HG03039 (cell line): Measurements from ENCODE around the gene COG1.
"Not testable (repeated sequence)": the region's sequence is repeated elsewhere in the genome, so short reads cannot be mapped to it uniquely, and the experiment has no call there.

Experiments
- ATAC-seq: cut with Tn5 transposase; IDR thresholded peaks from one replicate; pipeline ENCODE4 v1.9.1; 2021; ENCODE audit warnings: mild to moderate bottlenecking, moderate library complexity; ENCODE audit not compliant: unreplicated experiment

COG1 gene, protein sequence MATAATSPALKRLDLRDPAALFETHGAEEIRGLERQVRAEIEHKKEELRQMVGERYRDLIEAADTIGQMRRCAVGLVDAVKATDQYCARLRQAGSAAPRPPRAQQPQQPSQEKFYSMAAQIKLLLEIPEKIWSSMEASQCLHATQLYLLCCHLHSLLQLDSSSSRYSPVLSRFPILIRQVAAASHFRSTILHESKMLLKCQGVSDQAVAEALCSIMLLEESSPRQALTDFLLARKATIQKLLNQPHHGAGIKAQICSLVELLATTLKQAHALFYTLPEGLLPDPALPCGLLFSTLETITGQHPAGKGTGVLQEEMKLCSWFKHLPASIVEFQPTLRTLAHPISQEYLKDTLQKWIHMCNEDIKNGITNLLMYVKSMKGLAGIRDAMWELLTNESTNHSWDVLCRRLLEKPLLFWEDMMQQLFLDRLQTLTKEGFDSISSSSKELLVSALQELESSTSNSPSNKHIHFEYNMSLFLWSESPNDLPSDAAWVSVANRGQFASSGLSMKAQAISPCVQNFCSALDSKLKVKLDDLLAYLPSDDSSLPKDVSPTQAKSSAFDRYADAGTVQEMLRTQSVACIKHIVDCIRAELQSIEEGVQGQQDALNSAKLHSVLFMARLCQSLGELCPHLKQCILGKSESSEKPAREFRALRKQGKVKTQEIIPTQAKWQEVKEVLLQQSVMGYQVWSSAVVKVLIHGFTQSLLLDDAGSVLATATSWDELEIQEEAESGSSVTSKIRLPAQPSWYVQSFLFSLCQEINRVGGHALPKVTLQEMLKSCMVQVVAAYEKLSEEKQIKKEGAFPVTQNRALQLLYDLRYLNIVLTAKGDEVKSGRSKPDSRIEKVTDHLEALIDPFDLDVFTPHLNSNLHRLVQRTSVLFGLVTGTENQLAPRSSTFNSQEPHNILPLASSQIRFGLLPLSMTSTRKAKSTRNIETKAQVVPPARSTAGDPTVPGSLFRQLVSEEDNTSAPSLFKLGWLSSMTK

DNA sequence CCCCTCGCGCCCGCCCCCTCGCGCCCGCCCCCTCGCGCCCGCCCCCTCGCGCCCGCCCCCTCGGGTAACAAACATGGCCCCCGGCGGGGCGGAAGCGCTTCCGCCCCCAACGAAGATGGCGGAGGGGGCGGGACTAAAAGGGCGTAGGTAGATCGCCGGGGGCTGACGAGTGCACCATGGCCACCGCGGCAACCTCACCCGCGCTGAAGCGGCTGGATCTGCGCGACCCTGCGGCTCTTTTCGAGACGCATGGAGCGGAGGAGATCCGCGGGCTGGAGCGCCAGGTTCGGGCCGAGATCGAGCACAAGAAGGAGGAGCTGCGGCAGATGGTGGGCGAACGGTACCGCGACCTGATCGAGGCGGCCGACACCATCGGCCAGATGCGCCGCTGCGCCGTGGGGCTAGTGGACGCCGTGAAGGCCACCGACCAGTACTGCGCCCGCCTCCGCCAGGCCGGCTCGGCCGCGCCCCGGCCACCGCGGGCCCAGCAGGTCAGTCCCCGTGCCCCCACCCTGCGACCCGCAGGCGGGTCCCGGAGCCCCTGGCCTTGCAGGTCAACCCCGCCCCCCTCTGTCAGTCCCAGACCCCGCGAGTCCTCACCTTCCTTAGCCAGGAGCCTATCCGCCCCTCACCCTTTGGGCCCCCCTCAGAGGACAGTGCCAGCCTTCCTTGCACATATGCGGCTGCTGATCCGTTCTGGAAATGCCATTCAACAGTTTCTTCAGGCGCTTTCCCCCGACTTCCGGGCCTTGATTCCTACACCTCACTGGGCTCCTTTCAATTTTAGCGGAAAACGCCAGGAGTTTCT lies at the start of gene COG1:
COG1 (plus strand) TSS at position 162 of the 808 bp plus-strand sequence; CDS start at position 177, 15 bp downstream.
- peak; percentile 64 for ATAC-seq

GRCh38 chr17:73144209-73144608 lies 48.6 kb upstream of the COG1 start:
- not testable (repeated sequence) for ATAC-seq

- ATAC-seq = no peak
Measured at GRCh38 chr17:73145641-73146040, 47.2 kb upstream of the COG1 start.

GRCh38 chr17:73147791-73148190 lies 45.1 kb upstream of the COG1 start:
- not testable (repeated sequence) for ATAC-seq

DNA sequence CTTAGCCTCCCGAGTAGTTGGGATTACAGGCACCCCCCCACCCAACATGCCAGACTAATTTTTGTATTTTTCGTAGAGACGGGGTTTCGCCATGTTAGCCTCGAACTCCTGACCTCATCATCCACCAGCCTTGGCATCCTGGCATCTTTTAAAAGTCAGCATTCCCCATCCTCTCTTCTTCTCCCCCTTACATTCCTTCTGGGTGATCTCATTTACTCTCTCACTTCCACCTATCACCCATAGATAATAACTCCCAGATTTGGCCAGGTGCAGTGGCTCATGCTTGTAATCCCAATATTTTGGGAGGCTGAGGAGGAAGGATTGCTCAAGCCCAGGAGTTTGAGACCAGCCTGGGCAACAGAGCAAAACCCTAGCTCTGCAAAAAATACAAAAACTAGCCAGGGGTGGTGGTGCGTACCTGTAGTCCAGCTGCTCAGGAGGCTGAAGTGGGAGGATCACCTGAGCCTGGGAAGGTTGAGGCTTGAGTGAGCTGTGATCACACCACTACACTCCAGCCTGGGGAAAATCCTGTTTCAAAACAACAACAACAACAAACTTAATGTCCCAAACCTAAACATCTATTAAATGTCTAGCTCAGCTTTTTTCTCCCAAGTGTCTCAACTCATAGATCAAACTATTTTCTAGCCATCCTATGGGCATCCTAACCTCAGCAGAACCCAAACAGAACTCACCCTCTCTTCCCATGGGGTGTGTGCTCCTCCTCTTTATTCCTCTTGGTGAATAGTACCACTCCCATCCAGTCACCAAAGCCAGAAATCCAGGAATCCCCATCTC lies 44.1 kb upstream of the COG1 start:
- ATAC-seq = no peak

- not testable (repeated sequence) for ATAC-seq
Measured at GRCh38 chr17:73150622-73151300, 42.1 kb upstream of the COG1 start.

- no peak for ATAC-seq
Measured at GRCh38 chr17:73151916-73152632, 40.8 kb upstream of the COG1 start.

DNA sequence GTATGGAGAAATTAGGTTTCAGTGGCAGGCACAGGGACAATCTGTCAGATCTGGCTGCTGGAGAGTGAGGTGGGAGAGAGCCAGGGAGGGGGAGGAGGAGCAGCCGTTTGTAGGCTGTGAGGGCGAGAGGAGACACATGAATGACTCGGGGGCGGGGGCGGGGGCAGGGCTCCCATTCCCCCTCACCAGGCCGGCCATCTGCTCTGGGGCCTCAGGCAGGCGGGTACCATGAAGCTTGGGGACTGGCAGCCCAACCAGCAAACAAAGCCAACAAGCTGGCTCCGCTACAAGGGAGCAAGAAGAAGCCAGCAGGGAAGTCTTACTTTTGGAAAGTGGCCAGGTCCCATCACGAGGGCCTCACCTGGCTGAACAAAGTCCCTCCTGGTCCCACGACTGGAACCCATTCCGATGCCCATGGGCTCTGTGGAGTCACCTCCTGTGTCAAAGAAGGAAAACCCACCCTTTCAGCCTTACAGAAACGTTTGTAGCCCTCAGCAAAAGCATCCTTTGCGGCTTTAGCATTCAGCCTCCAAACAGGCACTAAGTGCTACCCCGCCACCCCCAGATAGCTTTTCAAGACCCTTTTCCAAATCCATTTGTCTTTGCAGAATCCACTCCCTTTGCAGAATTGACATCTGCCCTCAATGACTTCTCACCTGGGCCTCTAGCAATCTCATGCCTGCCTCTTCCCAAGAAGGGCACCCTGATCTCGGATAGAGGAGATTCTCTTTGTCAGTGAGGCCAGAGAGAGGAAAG lies 37.3 kb upstream of the COG1 start:
- no peak for ATAC-seq

DNA sequence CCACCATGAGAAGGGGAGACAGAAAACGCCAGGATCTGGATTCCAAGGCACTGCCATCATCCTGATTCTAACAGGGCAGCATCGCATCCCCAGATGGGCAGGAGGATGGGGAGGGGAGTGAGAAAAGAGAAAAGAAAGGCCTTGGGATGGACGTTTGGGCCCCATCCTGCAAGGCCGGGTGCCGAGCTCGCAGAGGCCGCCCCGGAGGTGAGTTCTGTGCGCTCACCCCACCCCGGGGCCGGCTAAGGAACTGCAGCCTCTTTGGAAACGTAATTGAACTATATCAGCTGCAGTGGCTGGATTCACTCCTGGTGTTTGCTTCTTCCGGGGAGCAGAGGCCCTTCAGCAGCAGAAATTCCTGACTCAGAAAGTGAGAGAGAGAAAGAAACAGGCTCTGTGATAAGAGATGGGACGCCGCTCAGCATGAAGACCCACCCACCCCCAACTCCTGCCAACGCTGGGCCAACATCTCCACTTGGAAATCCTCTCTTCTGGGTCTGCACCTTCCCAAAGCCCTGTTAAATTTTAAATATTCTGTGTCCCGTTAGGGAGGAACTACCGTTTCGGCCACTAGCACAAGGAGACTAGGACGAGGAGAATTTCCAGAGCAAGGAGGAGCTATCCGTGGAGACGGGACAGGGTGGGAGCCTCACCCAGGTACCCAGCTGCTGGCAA lies 36.6 kb upstream of the COG1 start:
- peak; percentile 64 for ATAC-seq

- no peak for ATAC-seq
Measured at GRCh38 chr17:73156887-73157520, 35.9 kb upstream of the COG1 start.

DNA sequence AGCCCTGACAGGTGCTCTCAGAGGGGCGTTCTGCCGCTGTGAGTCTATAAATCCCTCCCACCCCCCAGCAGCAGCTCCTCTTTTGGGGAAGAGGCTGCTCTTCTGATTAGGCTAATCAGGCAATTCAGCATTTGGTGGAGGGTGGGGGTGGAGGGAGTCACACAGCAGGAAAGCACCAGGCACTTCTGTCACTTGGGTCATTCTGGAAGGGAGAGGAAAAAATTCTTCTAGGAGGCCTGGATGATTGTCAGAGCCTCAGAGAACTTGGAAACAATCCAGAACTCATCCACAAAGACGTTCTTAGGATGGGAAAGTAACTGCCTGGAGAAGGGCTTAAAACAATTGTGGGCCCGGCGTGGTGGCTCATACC lies 35.3 kb upstream of the COG1 start:
- ATAC-seq = no peak

DNA sequence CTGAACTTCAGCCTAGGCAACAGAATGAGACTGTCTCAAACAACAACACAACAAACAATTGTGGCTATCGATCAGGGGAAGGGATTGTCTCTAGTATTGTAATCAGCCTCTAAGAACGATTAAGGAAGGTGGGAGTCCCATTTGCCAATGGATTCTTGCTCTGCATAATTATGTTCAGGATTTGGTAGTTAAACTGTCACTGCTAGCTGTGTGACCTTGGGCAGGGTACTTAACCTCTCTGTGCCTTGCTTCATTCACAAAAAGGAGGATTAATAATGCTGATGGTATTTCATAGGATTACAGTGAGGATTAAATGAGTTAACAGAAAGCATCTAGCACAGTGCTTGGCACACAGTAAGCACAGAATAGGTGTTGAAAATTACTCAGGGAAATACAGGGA lies 34.7 kb upstream of the COG1 start:
- ATAC-seq = no peak

GRCh38 chr17:73160980-73161630 lies 31.8 kb upstream of the COG1 start:
- no peak for ATAC-seq

- ATAC-seq = no peak
Measured at GRCh38 chr17:73163043-73163442, 29.8 kb upstream of the COG1 start.

- no peak for ATAC-seq
Measured at GRCh38 chr17:73165616-73166404, 27.0 kb upstream of the COG1 start.
